Activated CD8-positive, alpha-beta memory T cell treated with anti-CD3 and anti-CD28 coated beads, Interleukin-2, amount 10 ng/mL, durations not matched to agents 7 days and 5 days (primary cell): Measurements from ENCODE around the gene STKLD1. TPM values are rescaled to one million over a fixed set of nuclear protein-coding genes. Genes with fewer than 3 reads are reported as not detected.
"Not testable (repeated sequence)": the region's sequence is repeated elsewhere in the genome, so short reads cannot be mapped to it uniquely, and the experiment has no call there.

Experiments used
- ATAC-seq: fragments of 150-1000 bp; cut with Tn5 transposase; one replicate; pipeline ENCODE4 v1.10.0; 2021; ENCODE audit warnings: moderate library complexity
- CTCF ChIA-PET: fragments of 350-600 bp; sonication (Branson Sonifier 250); formaldehyde crosslinking; loops from one replicate; lab custom pipeline; 2021; ENCODE audit warnings: antibody characterized with exemption; lab: Charles Lee
- DNase-seq: peaks from one replicate; pipeline ENCODE4 v3.0.0-alpha.2; 2020
- H3K27ac Mint-ChIP-seq: one replicate; pipeline ENCODE4 v1.8.0; 2021; ENCODE audit warnings: mild to moderate bottlenecking, mixed read lengths
- H3K27me3 Mint-ChIP-seq: one replicate; pipeline ENCODE4 v1.8.0; 2021; ENCODE audit warnings: mixed read lengths
- H3K36me3 Mint-ChIP-seq: one replicate; pipeline ENCODE4 v1.8.0; 2021; ENCODE audit warnings: mild to moderate bottlenecking, mixed read lengths
- H3K4me1 Mint-ChIP-seq: one replicate; pipeline ENCODE4 v1.8.0; 2021; ENCODE audit warnings: mixed read lengths
- H3K4me3 Mint-ChIP-seq: one replicate; pipeline ENCODE4 v1.8.0; 2021; ENCODE audit warnings: mild to moderate bottlenecking, moderate library complexity, mixed read lengths
- H3K9me3 Mint-ChIP-seq: one replicate; pipeline ENCODE4 v1.8.0; 2022; ENCODE audit warnings: low read depth, mixed read lengths
- total RNA-seq, 2 experiments: library from RNA; stranded (reverse); gene quantifications; one replicate each; pipeline ENCODE4 v1.2.3, GENCODE V29; 2021

STKLD1 gene
- total RNA-seq = 1 to 10 TPM in 1 of 2 experiments, under 1 TPM in 1; 0.20 to 1.4 TPM

GRCh38 chr9:133375724-133376654 is at the start of gene STKLD1, which contains the start of gene SURF4:
TSS of gene STKLD1 (plus strand) at chr9:133376366. CDS start at chr9:133376474, 108 bp downstream.
TSS of gene SURF4 (minus strand) at chr9:133376060. CDS start at chr9:133375969, 91 bp downstream.
- Mint-ChIP-seq H3K36me3 (peaks cover 25% of the 10 kb centered on the region), H3K27me3 (peaks cover 2% of the 10 kb centered on the region), H3K4me3 (peak within 1 kb of the TSS; percentile 95), H3K27ac (peak within 1 kb of the TSS; percentile 100), H3K9me3 (no peaks in the 10 kb centered on the region), H3K4me1 (peaks cover 33% of the 10 kb centered on the region)
- ATAC-seq = peak; percentile 81
- DNase-seq = peak; percentile 96
- CTCF ChIA-PET = interaction anchor here (0.6 to 2.2 kb wide), 13 partner anchors 16 to 353 kb away, joined by 3 to 9 read pairs (median 5); partner anchors contain the start of genes REXO4, SURF1 and SURF2

- H3K4me1 Mint-ChIP-seq, CTCF ChIA-PET, ATAC-seq, H3K27me3 Mint-ChIP-seq, H3K4me3 Mint-ChIP-seq, DNase-seq, H3K27ac Mint-ChIP-seq, H3K9me3 Mint-ChIP-seq: not testable (repeated sequence)
- peaks cover 11% of the 10 kb centered on the region for H3K36me3 Mint-ChIP-seq
These were observed 49.1 kb upstream of the STKLD1 start for GRCh38 chr9:133327021-133327420.

DNA sequence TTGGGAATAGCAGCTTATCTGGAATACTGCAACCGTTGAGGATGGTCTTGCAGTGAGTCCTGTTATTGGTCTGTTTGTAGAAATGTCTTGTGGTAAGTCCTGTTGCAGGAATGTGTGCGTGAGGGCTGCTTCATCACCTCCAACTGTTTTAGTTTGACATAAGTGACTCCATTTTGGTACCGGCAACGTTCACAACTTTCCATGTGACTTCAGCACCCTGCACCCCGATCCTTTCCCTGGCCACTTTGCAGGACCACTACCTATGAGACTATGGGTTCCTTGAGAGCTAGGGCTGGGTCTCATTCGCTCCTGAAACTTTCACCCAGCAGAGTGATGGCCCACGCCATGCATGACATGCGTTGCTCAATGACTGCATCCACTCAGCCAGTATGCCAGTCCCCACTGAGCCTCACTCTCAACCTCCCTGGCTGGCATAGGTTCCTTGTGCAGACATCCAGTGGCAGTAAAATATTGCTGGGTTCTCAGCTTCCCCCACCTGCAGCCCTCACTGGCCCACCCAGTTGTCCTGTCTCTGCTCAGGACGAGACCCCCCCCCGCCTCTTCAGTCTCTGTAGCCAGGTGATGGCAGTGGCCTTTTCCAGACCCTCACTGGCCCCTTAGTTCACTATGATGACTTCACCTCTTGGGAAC is 48.2 kb upstream of the STKLD1 start:
- H3K27me3 Mint-ChIP-seq = no peaks in the 10 kb centered on the region
- H3K4me3 Mint-ChIP-seq = no peak overlapping the region
- no peak for ATAC-seq
- DNase-seq = no peak
- peaks cover 1% of the 10 kb centered on the region for H3K4me1 Mint-ChIP-seq
- no peaks in the 10 kb centered on the region for H3K9me3 Mint-ChIP-seq
- H3K36me3 Mint-ChIP-seq = peaks cover 17% of the 10 kb centered on the region
- CTCF ChIA-PET = interaction anchor here (0.6 kb wide), 1 partner anchor 27 kb away, joined by 3 read pairs; no protein-coding TSS in a partner anchor
- no peak overlapping the region for H3K27ac Mint-ChIP-seq

DNA sequence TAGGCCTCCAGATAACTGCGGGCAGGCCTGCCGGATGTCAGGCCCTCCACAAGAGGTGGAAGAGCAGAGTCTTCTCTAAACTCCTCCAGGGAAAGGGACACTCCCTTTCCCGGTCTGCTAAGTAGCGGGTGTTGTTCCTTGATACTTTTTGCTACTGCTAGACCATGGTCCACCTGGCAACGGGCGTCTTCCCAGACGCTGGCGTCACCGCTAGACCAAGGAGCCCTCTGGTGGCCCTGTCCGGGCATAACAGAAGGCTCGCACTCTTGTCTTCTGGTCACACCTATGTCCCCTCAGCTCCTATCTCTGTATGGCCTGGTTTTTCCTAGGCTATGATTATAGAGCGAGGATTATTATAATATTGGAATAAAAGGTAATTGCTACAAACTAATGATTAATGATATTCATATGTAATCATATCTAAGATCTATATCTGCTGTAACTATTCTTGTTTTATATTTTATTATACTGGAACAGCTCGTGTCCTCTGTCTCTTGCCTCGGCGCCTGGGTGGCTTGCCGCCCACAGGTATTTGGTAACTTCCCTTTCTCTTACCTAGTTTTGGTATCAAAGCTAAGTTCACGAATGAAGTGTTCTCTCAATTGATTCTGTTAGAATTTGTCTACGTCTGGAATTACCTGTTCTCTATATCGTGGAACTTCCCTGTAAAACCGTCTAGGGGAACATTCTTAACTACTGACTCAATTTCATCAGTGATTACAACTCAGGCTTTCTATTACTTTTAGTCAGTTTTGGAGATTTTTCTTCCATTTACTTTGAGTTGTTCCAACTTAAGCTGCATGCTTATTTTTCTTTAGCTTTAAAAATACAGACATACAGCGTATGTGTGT is 46.6 kb upstream of the STKLD1 start:
- not testable (repeated sequence) for ATAC-seq, H3K9me3 Mint-ChIP-seq, H3K27ac Mint-ChIP-seq, DNase-seq, H3K27me3 Mint-ChIP-seq, H3K4me3 Mint-ChIP-seq
- CTCF ChIA-PET = interaction anchor here (0.8 to 2.7 kb wide), 13 partner anchors 9 to 157 kb away, joined by 3 to 11 read pairs (median 4); partner anchors contain the start of genes SURF1 and SURF2
- H3K4me1 Mint-ChIP-seq = peaks cover 13% of the 10 kb centered on the region
- peaks cover 22% of the 10 kb centered on the region for H3K36me3 Mint-ChIP-seq

- H3K4me1 Mint-ChIP-seq = peaks cover 26% of the 10 kb centered on the region
These were observed 44.9 kb upstream of the STKLD1 start for GRCh38 chr9:133331221-133331620.

DNA sequence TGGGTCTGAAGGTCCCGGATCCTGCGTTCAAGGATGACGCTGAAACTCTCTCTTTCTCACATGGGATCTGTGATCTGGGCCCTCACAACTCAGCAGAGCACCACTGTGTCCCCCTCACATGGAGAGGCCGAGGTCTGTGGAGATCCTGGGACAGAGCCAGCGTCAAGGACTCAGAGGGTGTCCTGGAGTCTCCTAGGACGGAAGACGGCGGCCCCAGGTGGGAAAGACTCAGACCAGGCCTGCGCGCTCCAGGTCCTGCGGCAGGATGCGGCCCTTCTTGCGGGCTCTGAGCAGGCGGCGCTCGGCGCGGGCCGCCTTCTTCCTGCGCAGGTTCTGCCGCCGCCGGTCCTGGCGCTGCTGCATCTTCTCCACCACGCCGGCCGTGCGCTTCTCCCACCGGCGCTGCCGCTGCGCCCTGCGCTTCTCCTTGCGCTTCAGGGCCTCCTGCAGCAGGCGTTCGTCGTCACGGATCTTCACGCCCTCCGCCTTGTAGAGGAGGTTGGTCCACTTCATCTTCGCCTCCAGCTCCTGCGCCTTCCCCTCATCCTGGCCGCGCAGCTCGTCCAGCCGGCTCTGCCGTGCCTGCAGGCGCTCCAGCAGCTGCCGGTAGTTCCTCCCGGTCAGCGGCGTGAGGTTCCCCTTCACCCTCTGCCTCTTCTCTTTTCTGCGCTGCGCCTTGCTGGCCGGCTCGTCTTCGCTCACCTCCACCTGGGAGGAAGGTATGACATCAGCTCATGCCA is 44.4 kb upstream of the STKLD1 start:
- CTCF ChIA-PET = interaction anchor here (2.4 kb wide), 1 partner anchor 145 kb away, joined by 6 read pairs; no protein-coding TSS in a partner anchor
- H3K4me3 Mint-ChIP-seq = no peak overlapping the region
- H3K9me3 Mint-ChIP-seq = no peaks in the 10 kb centered on the region
- no peaks in the 10 kb centered on the region for H3K27me3 Mint-ChIP-seq
- H3K4me1 Mint-ChIP-seq = peaks cover 32% of the 10 kb centered on the region
- H3K27ac Mint-ChIP-seq = no peak overlapping the region
- ATAC-seq = no peak
- H3K36me3 Mint-ChIP-seq = peaks cover 28% of the 10 kb centered on the region
- no peak for DNase-seq

More at GRCh38 chr9:133331221-133331620, 44.9 kb upstream of the STKLD1 start:
- no peaks in the 10 kb centered on the region for H3K9me3 Mint-ChIP-seq
- ATAC-seq (no peak), DNase-seq (no peak)
- H3K36me3 Mint-ChIP-seq = peaks cover 27% of the 10 kb centered on the region
- H3K27me3 Mint-ChIP-seq = no peaks in the 10 kb centered on the region
- H3K27ac Mint-ChIP-seq = no peak overlapping the region
- CTCF ChIA-PET = interaction anchor here (1.4 to 2.7 kb wide), 4 partner anchors 91 to 155 kb away, joined by 4 to 11 read pairs (median 10); no protein-coding TSS in a partner anchor
- H3K4me3 Mint-ChIP-seq = no peak overlapping the region

DNA sequence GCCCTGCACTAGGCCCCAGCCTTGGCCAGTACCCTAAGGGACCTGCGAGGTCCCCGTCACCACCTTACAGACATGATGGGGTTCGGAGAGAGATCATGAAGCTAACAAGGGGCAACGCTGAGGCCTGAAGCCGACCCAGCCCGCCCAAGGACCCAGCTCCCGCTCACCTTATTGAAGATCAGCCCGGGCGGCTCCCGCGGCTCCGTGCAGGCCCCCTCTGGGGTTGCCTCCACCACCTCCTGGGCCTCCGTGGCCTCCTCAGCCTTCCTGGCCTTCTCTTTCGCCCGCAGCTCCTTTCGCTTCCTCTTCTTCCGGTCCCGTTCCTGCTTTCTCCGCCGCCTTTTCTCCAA is 43.8 kb upstream of the STKLD1 start:
- Mint-ChIP-seq H3K27ac (no peak overlapping the region), H3K36me3 (peaks cover 28% of the 10 kb centered on the region), H3K4me3 (no peak overlapping the region), H3K27me3 (no peaks in the 10 kb centered on the region), H3K4me1 (peaks cover 34% of the 10 kb centered on the region), H3K9me3 (no peaks in the 10 kb centered on the region)
- ATAC-seq (no peak), DNase-seq (no peak)
- CTCF ChIA-PET = interaction anchor here (1.2 to 2.4 kb wide), 2 partner anchors 16 to 146 kb away, joined by 3 to 6 read pairs; partner anchors contain the start of genes MED22 and RPL7A

GRCh38 chr9:133333011-133333410 is 43.2 kb upstream of the STKLD1 start:
- Mint-ChIP-seq H3K27me3 (no peaks in the 10 kb centered on the region), H3K36me3 (peaks cover 28% of the 10 kb centered on the region), H3K4me1 (peaks cover 34% of the 10 kb centered on the region), H3K9me3 (no peaks in the 10 kb centered on the region), H3K27ac (no peak overlapping the region), H3K4me3 (no peak overlapping the region)
- CTCF ChIA-PET = interaction anchor here (1.2 to 2.4 kb wide), 2 partner anchors 15 to 146 kb away, joined by 3 to 6 read pairs; partner anchors contain the start of genes MED22 and RPL7A
- ATAC-seq (no peak), DNase-seq (peak; percentile 36)

DNA sequence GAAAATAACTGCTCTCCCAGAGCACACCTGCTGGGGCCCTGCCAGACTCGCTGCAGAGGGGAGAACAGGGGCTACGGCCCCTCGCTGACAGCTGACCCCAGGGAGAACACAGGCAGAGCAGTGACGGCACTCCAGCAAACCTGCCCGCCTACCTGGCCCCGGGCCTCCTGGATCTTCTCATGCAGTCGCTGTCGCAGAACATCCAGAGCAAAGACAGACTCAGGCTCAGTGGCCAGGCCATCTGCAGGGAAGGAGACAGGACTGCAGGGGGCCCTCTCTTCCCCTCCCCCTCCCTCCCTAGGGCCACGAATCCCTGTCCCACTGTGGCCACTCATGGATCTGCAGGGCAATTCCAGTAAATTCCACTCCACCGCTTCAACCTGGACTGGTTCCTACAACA is 42.6 kb upstream of the STKLD1 start:
- H3K36me3 Mint-ChIP-seq = peaks cover 28% of the 10 kb centered on the region
- H3K27ac Mint-ChIP-seq = no peak overlapping the region
- no peak for ATAC-seq
- peak; percentile 35 for DNase-seq
- H3K27me3 Mint-ChIP-seq = no peaks in the 10 kb centered on the region
- H3K4me3 Mint-ChIP-seq = no peak overlapping the region
- H3K9me3 Mint-ChIP-seq = no peaks in the 10 kb centered on the region
- CTCF ChIA-PET = interaction anchor here (1.2 to 2.4 kb wide), 3 partner anchors 14 to 147 kb away, joined by 3 to 6 read pairs (median 3); partner anchors contain the start of genes MED22 and RPL7A
- H3K4me1 Mint-ChIP-seq = peaks cover 34% of the 10 kb centered on the region

DNA sequence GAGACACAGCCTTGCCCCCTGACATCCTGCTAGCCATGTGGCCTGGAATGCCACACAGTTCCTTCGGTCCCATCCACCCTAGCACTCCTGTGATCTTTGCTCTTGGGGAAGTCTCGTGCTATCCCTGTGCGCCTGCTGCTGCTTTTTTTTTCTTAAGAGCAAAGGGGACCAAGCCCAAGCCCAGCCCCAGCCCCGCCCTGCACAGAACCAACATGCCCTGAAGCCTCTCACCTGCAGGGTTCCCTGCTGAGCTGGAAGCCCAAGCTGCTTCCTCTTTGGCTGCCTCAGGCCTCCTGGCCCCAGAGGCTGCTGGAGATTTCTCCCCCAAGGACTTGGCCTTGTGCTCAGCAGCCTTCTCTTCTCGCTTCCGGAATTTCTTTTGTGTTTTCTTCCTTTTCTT is 42.0 kb upstream of the STKLD1 start:
- Mint-ChIP-seq H3K36me3 (peaks cover 31% of the 10 kb centered on the region), H3K4me1 (peaks cover 36% of the 10 kb centered on the region), H3K9me3 (no peaks in the 10 kb centered on the region), H3K27ac (no peak overlapping the region), H3K4me3 (no peak overlapping the region), H3K27me3 (no peaks in the 10 kb centered on the region)
- ATAC-seq (no peak), DNase-seq (no peak)
- CTCF ChIA-PET = interaction anchor here (0.6 to 1.9 kb wide), 6 partner anchors 9 to 312 kb away, joined by 3 to 11 read pairs (median 3); partner anchors contain the start of gene STKLD1

GRCh38 chr9:133334888-133335287 is 41.3 kb upstream of the STKLD1 start:
- H3K27me3 Mint-ChIP-seq, ATAC-seq, H3K9me3 Mint-ChIP-seq: not testable (repeated sequence)
- H3K4me3 Mint-ChIP-seq = peak overlapping the region; percentile 95
- peak overlapping the region; percentile 96 for H3K27ac Mint-ChIP-seq
- CTCF ChIA-PET = interaction anchor here (1.0 to 1.9 kb wide), 6 partner anchors 10 to 313 kb away, joined by 3 to 11 read pairs (median 4); partner anchors contain the start of gene STKLD1
- peaks cover 42% of the 10 kb centered on the region for H3K4me1 Mint-ChIP-seq
- peak; percentile 31 for DNase-seq
- H3K36me3 Mint-ChIP-seq = peaks cover 34% of the 10 kb centered on the region
